ENCODE results near the gene GNG2. TPM values are rescaled to one million over a fixed set of nuclear protein-coding genes. Genes with fewer than 3 reads are reported as not detected.

The GNG2 gene
- total RNA-seq, 2 donors from 2014 or later: 14.5 to 29.5 TPM

DNA sequence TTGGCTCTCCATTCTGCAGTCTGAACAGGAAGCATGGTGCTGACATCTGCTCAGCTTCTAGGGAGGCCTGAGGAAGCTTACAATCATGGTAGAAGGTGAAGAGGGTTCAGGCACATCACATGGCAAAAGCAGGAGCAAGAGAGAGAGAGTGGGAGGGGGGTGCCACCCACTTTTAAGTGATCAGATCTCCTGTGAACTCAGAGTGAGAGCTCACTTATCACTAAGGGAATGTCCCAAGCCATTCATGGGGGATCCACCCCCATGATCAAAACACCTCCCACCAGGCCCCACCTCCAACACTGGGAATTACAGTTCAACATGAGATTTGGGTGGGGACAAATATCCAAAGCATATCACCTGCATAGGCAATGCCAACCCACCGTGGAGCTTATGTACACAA is 9.8 kb upstream of the GNG2 start:
- intact Hi-C loops (cut with DNase I): no loop called here
- DNase-seq (ENCODE audit: low spot score): no peak

DNA sequence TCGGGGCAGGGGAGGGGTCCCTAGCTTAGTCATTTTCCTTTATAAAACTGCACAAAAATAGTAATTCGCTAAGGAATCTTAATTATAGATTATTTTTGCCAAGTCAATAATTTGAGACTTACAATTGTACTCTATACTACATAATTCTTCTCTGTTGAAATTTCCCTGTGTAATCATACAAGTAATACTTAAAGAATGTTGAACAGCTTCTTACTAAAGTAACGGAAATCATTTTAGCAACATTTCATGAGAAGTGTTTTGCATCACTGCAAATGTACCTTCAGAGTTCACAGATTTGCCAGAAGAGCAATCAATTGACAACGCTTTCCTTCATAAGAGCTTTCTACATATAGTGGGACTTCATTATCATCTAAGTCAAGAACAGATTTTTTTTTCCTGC is 7.9 kb upstream of the GNG2 start:
- intact Hi-C loops (cut with DNase I): no loop called here
- DNase-seq (ENCODE audit: low spot score): no peak

DNA sequence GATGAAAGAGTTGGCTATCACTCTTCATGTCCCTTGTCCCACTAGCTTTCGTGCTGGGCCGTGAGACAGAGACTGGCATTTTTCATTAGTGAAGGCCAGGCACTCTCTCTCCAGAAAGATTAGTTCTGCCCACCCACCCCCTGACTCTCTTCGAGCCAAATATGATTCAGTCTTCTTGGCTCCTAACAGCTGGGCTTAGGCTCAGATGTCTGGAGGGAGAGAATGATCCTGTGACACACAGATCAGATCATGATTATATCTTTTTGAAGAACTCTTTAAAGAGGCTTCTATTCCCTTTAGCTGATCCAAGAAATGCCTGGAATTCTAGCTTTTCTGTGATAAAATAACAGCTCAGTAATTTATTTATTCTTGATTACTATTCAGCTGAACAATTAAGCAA is 5.2 kb upstream of the GNG2 start:
- intact Hi-C loops (cut with DNase I): loop anchor here in 1 of 2 donors (5.0 kb wide), 1 partner anchor 483 kb away; no protein-coding TSS in a partner anchor
- no peak for DNase-seq (ENCODE audit: low spot score)

DNA sequence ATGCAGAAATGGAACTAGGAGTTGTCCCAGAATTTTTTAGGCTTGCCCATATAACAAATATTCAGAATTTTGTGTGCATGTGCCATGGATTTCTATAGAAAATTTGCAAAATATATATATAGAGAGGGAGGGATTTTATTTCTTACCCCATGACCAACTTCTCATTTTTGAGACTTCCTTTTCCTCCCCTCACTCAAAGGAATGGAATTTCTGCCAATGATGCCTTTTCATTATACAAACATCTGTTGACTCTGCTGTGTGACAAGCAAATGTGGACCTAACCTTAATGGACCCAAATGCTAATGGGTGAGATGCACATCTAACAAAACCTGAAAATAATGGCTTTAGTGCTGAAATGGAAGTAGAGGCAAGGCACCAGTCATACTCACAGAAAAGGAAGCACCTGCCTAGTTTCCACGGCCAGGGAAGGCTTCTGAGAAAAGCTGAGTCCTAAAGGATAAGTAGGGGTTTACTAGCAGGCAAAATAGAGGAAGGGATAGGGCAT is 3.6 kb upstream of the GNG2 start:
- intact Hi-C loops (cut with DNase I): loop anchor here in 1 of 2 donors (5.0 kb wide), 1 partner anchor 485 kb away; no protein-coding TSS in a partner anchor
- DNase-seq (ENCODE audit: low spot score): no peak

DNA sequence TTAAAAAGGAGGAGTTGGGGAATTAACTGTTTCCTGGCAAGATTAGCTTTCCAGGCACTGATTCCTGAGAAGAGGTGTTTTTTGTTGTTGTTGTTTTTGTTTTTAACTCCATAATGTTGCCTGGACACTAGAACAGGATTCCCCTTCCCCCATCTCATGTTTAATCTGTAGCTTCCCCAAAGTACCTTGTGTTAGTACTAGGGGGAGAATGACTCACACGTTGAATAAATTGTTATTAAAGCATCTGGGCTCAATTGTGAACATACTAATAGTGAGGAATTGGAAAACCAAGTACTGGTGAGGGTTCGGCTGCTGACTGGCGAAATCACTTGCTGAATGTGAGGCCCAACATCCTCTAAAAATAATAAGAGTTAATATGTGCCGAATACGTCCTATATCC is 1.3 kb upstream of the GNG2 start:
- intact Hi-C loops (cut with DNase I): loop anchor here in 1 of 2 donors (5.0 kb wide), 1 partner anchor 487 kb away; no protein-coding TSS in a partner anchor
- no peak for DNase-seq (ENCODE audit: low spot score)

DNA sequence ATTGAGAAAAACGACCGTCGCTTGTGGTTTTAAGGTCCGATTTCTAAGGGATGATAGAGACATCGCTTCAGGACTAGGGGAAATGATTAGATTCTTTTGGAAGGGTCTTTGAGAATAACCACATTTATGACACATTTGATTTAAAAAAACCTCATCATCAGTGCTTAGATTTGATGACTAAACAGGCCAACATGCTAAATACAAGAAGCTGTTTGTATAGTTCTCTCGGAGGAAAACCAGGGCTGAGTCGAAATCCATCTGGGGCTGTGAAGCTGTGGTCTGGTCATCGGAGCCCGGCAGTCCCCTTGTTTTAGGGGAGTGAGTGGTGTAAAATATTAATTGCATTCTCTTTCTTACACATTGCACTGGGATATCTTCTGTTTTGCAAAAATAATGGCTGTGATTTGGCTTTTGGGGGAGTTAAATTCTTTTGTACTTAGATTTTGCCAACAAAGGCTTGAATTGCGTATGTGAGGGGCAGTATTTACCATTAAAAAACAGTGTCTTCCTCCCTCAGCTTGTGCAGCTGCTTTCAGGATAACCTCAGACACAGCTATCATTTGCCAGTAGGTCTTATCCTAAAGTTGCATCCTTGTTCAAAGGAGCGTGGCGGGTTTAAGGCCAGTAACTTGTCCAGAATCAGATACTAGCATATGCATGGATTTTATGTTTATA is 550 bp downstream of the GNG2 start:
- DNase-seq (ENCODE audit: low spot score): no peak
- intact Hi-C loops (cut with DNase I): no loop called here

DNA sequence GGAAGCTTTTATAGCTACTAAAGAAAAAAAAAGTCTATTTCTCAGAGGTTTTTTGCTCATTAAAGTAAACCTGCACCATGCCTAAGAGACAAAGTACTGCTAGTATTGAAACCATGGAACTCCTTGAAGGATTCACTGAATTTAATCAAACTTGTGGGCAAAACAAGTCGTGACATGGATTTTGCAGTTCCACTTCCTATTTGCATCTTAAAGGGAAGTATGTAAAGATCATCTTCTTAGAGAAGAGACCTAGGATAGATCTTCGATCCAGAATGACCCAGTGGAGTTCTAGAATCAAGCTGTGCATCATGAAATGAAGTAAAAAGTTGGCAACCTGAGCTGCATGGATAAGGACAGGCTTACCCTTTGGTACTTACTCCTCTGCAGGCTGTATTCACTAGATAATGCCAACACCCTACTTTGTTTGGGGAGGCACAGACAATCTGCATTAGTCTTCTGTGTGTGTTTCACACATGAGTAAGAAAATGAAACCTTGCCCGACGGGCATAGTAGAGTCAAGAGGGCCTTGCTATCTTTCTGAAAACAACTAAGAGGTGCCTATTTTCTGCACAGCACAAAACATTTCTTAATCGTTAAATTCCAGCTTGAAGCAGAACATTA is 1.9 kb downstream of the GNG2 start:
- no peak for DNase-seq (ENCODE audit: low spot score)
- intact Hi-C loops (cut with DNase I): no loop called here

DNA sequence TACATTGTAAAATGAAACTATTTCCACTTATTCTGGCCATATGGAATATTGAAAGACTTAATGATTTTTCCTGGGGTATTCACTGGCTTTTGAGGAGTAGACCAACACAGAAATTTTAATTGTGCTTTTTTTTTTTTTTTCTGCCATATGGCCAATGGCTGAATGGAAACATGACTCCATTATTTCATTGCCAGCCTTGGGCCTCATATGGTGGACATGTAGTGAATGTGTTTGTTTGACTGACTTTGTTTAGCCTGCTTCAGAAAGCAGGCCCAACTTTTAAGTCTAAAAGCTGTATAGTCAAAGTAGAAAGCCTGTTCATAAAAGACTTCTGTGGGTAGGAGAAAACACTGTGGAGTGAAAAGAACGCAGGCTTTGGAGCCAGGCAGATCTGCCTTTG is 2.4 kb downstream of the GNG2 start:
- intact Hi-C loops (cut with DNase I): no loop called here
- no peak for DNase-seq (ENCODE audit: low spot score)

DNA sequence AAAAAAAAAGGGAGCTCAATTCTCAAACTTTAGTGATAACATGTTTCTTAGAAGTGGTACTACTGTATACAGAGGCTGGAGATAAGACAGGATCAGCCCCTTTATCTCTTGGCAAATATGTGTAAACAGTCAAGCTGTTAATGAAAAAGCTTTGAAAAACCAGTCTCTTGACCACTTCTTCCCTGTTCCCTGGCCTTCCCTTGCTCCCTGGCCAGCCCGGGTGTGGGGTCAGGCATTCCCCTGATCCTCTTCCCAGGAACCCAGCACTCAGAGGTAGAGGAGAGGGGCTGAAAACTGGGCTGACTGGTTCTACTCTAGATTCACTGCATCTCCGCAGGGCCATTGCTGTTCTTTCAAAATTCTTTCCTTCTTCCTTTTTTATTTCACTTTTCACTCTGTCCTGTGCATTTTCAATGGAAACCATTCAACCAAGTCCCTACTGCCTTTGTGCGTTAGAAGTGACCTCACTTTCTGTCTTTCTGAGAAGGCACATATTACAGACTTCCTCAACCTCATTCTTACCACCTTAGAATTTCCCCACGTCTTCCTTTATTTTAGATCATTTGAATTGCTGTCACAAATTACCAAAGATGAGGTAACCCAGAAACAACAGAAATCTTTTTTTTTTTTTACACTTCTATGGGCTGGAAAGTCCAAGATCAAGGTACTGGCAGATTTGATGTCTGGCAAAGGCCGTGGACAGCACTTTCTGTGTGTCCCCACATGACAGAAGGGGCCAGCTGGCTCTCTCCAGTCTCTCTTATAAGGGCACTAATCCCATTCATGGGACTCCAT is 5.7 kb downstream of the GNG2 start:
- intact Hi-C loops (cut with DNase I): no loop called here
- DNase-seq (ENCODE audit: low spot score): no peak

DNA sequence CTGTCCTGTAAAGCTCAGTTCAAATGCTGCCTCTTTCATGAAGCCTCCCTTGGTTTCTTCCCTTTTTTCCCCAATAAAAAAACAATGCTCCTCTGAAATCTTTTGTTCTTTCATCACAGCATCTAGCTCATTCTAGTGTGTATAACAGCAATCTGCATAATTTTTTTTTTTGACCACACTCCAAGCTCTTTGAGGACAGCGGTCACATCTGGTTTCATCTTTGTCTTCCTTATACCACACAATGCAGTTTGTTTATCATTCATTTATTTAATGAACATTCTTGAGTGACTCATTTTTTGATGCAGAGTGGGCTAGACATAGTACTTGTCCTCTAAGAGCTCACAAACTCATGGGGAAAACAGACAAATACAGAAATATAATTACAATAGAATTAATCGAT is 7.3 kb downstream of the GNG2 start:
- no peak for DNase-seq (ENCODE audit: low spot score)
- intact Hi-C loops (cut with DNase I): no loop called here

DNA sequence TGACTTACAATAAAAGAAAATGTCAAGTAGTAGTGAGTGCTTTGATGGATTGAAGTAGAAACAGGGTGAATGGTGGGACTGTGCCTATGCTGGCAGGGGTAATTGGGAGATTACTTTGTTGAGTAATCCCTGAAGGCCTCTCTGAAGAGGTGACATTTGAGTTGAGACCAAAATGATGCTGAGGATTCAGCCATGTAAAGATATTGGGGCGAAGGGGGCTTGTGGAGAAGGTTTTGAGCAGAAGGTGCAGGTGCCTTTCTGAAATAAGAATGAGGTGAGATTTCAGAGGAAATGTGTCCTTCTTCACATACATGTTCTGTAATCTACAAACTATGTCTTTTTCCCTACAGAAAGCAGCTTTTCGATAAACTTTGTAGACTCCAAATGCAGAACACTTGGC is 8.0 kb downstream of the GNG2 start:
- no peak for DNase-seq (ENCODE audit: low spot score)
- intact Hi-C loops (cut with DNase I): no loop called here

DNA sequence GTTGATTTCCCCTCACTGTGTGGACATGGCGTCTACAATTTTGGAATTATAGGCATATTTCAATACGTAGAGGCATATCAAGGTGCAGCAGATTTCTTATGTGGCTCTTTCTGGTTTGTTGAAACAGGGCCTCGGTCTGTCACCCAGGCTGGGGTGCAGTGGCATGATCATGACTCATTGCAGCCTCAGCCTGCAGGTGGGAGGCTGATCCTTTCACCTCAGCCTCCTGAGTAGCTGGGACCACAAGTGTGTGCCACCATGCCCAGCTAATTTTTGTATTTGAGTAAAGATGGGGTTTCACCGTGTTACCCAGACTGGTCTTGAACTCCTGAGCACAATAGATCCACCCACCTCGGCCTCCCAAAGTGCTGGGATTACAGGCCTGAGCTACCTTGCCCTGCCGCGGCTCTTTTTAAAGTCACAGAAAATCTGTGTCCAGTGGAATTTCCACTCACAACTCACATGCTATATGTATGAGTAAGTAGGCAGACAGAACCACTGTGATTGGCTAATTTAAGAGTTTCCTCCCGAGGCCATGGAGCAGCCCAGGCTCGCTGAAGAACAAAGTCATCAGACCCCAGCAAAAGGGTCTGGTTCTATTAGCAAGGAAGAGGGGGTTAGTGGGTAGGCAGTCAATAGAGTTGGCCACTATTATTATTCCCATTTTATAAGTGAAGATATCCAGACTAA is 9.1 kb downstream of the GNG2 start:
- DNase-seq (ENCODE audit: low spot score): no peak
- intact Hi-C loops (cut with DNase I): no loop called here

DNA sequence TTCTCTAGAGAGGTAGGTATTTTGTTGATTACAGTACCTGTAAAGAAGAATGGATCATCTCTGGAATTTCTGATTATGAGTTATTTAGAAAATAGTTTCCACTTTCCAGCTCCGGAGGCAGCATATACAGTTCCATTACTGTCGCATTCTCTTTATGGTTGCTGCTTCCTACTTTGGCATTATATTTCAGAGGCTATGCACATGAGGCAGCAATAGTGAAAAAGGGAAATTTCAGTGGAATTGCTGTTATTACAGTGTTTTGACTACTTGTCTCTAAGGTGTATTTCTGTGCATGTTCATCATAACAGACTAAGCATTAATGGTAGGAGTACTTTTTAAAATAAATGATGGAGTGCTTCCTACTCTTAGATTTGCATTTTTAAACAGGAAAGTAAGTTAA is 10.2 kb downstream of the GNG2 start:
- intact Hi-C loops (cut with DNase I): no loop called here
- DNase-seq (ENCODE audit: low spot score): no peak

DNA sequence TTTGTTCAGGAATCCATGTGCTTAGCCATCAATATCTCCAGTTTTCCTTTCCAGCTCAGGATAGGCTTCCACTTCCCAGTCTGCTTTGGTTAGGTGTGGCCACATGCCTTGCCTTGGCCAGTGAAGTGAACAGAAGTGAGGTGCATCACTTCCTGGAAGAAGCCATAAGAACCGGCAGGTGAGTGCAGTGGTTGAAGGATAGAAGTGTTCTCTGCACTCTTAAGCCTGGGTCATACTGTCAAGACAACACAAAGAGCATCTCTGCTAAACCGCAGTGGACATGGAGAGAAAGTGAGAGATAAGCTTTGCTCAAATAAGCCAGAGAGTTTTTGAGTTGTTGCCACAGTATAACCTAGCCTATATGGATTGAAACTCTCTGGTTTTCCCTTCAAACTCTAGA is 11.4 kb downstream of the GNG2 start:
- no peak for DNase-seq (ENCODE audit: low spot score)
- intact Hi-C loops (cut with DNase I): no loop called here

DNA sequence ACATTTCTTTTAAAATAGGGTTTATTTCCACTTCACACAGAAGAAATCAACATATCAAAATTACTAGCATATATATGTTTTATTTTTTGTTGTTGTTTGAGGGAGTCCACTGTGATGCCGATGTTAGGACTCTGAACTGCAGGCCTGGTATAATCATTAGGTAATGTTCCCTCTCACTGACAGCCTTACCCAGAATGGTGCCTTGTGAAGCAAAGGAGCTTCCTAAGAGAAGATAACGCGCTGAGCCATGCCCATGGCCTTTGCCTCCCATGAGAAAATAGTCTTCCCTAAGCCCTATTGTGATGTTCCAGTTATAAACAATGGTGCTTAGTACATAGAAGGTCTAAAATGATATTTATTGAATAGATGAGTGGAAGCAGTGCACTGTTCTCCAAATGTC is 12.0 kb downstream of the GNG2 start:
- no peak for DNase-seq (ENCODE audit: low spot score)

DNA sequence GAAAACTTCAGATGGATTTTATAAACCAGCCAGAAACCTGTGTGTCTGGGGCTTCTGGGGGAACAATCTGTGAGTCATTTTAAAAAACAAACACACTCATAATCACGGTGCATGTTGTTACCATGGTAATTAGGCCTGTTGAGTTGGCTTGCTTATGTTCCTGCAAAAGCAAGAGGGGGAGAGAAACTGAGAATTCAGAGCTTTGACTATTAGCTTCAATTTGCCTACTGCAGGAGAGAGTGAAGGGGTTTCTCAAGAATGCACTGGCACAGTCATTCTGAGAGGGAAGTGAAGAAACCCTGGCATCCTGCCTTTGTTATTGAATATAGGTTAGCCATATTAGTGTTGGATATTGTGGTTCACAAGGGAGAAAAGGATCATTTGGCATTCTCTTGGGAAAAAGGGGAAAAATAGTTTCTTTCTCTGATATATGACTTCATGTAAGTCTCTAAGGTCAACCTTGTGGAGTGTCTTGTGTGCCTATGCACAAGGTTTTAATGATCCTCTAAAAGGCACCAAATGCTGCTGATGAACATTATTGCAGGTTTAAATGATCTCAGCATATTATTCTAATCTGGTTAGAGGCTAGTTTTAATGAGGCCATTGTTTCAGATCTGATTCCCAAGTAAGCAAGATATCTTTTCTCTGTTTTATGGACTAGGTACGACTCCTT is 12.9 kb downstream of the GNG2 start:
- DNase-seq (ENCODE audit: low spot score): no peak
- intact Hi-C loops (cut with DNase I): no loop called here

More for the DNA sequence above, 12.0 kb downstream of the GNG2 start:
- intact Hi-C loops (cut with DNase I): no loop called here

DNA sequence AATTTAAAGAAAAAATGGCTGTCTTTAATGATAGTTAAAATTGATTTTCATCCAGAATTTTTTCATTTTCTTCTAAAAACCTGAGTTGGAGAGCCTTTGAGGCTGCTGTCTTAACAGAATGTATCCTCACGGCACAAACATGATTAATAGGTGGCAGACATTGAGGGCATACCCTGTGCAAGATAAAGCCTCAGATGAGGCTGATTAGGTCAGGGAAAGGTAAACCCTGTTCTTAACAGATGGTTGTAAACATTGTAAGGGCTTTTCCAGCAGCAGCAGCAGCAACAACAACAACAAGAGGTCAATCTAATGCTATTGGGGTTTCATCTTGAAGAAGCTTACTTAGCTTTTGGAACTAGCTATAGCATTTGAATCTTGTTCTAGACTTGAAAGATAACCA is 17.4 kb downstream of the GNG2 start:
- intact Hi-C loops (cut with DNase I): no loop called here
- DNase-seq (ENCODE audit: low spot score): no peak

DNA sequence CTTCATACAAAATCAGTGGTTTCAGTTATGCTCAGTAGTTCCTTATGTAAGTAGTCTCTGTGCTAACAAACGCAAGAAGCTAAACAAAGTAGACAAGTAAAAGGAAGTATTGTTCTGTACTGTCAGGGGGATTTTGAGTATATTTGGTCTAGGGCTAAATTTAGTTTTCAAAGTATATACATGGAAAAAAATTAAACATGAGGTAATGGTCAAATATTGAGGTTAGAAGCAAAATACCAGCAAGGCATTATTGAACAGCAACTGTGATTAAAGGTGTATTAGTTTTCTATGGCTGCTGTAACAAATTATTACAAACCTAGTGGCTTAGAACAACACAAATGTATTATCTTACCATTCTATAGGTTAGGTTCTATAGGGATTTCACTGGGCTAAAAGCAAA is 18.8 kb downstream of the GNG2 start:
- no peak for DNase-seq (ENCODE audit: low spot score)

More for the DNA sequence above, 18.8 kb downstream of the GNG2 start:
- intact Hi-C loops (cut with DNase I): no loop called here
